Measurements from ENCODE around the gene SCO1. TPM values are rescaled to one million over a fixed set of nuclear protein-coding genes. Genes with fewer than 3 reads are reported as not detected.
A peak's percentile ranks its signal among the peaks of the same experiment; 100 is the strongest.

SCO1 gene
- total and polyA plus RNA-seq, 7 donors: 17.5 to 38.9 (median 28.6) TPM

DNA sequence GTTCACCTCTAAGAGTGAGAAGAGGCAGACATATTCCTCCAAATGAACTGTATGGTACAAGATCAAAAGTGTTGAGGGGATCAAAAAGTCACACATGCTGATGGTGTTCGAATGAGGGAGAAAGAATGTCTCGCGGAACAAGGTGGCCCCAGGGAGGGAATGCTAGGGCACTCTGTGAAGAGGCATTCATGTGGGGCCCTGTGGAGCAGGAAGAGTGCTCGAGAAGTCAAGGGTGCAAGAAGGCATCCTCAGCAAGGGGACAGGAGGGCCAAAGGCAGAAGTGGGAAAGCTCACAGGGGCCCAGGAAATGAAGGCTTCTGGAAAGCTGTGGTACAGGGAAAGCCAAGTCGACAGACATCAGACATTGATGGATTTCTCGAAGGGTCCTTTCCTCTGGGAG lies 34.1 kb downstream of the SCO1 start:
- intact Hi-C loops (cut with DNase I): no loop called here
- no peak for ATAC-seq
- 90 to 94% (median 92%) methylated on average over 6 of the region's 6 CpGs for WGBS, 3 donors
- TF ChIP-seq, protein P1, sequence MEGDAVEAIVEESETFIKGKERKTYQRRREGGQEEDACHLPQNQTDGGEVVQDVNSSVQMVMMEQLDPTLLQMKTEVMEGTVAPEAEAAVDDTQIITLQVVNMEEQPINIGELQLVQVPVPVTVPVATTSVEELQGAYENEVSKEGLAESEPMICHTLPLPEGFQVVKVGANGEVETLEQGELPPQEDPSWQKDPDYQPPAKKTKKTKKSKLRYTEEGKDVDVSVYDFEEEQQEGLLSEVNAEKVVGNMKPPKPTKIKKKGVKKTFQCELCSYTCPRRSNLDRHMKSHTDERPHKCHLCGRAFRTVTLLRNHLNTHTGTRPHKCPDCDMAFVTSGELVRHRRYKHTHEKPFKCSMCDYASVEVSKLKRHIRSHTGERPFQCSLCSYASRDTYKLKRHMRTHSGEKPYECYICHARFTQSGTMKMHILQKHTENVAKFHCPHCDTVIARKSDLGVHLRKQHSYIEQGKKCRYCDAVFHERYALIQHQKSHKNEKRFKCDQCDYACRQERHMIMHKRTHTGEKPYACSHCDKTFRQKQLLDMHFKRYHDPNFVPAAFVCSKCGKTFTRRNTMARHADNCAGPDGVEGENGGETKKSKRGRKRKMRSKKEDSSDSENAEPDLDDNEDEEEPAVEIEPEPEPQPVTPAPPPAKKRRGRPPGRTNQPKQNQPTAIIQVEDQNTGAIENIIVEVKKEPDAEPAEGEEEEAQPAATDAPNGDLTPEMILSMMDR (IDR thresholded peaks at IDR 0.05): no peak
- H3K9me3 ChIP-seq: no peaks in the 10 kb centered on the region
- no peak overlapping the region for H3K4me3 ChIP-seq
- peaks cover 0 to 21% of the 10 kb centered on the region in 2 donors for H3K36me3 ChIP-seq (ENCODE audit: insufficient read depth in 1 of 2, low read depth in 1 of 2)
- no peak for DNase-seq
- H3K4me1 ChIP-seq: no peaks in the 10 kb centered on the region
- no peaks in the 10 kb centered on the region for H3K27me3 ChIP-seq (ENCODE audit: insufficient read depth in 3 of 3, low read length in 2 of 3)
- H3K27ac ChIP-seq: no peak overlapping the region

DNA sequence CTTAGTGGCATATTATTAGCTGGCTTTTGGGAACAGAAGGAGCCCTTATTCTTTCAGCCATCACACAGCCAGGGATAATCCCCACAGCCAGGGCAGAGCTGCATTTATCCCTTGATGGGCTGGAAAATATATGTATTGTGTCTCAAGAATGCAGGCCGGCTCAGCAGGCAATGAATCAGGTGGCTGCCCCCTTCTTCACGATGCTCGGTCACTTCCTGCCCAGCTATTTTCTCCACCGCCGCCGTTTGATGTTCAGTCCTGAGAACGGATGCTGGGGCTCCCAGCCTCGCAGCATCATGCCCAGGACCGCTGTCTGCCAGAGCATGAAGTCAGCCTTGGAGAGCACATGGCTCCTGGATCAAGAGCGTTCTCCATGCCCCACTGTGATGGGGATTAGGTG lies 35.9 kb downstream of the SCO1 start:
- ATAC-seq (no peak), DNase-seq (no peak)
- TF ChIP-seq, protein P1 (IDR thresholded peaks at IDR 0.05): no peak
- Histone ChIP-seq H3K36me3 (ENCODE audit: insufficient read depth in 1 of 2, low read depth in 1 of 2) (peaks cover 0 to 15% of the 10 kb centered on the region in 2 donors), H3K27me3 (ENCODE audit: insufficient read depth in 3 of 3, low read length in 2 of 3) (no peaks in the 10 kb centered on the region), H3K4me3 (no peak overlapping the region), H3K27ac (no peak overlapping the region), H3K4me1 (no peaks in the 10 kb centered on the region), H3K9me3 (no peaks in the 10 kb centered on the region)
- intact Hi-C loops (cut with DNase I): no loop called here
- 36 to 47% (median 38%) methylated on average over 10 of the region's 10 CpGs for WGBS, 3 donors

DNA sequence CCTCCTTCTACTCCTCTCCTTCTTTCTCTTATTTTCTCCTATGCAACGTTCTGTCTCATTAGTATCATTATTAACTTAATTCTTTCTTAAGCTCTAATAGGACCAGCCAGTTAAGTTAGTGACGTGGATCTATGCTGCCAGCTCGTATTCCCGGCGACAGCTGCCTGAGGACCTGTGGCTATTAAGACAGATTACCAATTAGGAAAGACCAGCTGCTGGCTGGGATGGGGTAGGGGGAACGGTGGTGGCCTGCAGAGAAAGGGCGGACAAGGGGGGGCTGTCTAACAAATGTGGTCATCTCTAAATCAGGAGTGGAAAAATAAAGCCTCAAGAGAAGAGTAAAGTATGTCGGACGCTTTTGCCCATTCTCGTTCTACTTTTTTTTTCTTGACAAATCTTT lies 39.5 kb downstream of the SCO1 start:
- Histone ChIP-seq H3K36me3 (ENCODE audit: insufficient read depth in 1 of 2, low read depth in 1 of 2) (peaks cover 0 to 15% of the 10 kb centered on the region in 2 donors), H3K4me3 (no peak overlapping the region), H3K9me3 (no peaks in the 10 kb centered on the region), H3K27ac (no peak overlapping the region), H3K4me1 (no peaks in the 10 kb centered on the region), H3K27me3 (ENCODE audit: insufficient read depth in 3 of 3, low read length in 2 of 3) (no peaks in the 10 kb centered on the region)
- WGBS, 3 donors: 40 to 59% (median 48%) methylated on average over 10 of the region's 10 CpGs
- intact Hi-C loops (cut with DNase I): no loop called here
- TF ChIP-seq, protein P1 (IDR thresholded peaks at IDR 0.05): no peak
- ATAC-seq (peak in 1 of 4 donors; percentile 32), DNase-seq (no peak)

DNA sequence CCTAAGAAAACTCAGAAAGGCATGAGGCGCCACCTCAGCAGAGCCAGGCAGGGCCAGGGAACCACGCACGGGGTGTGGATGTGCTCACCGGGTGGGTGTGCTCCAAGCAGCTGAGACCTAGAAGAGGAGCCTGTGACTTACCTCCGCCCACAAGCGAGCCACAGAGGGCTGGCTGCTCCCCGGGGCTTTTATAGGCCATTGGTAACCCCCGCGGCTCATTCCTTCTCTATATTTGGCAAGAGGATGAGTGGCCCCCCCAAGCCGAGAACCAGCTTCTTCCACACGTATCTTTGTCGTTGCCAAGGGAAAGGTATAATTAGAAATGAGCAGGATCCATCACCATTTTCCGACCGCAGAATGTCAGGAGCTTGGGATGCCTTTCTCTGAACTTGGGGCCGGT lies 40.2 kb downstream of the SCO1 start, which contains the start of gene MYH3:
Gene MYH3 (minus strand): TSS at position 162 of the 400 bp plus-strand sequence. CDS start 2,245 bp downstream, outside the sequence.
- TF ChIP-seq, protein P1 (IDR thresholded peaks at IDR 0.05): no peak
- WGBS, 3 donors: 52 to 67% (median 56%) methylated on average over 15 of the region's 15 CpGs
- peaks cover 0 to 15% of the 10 kb centered on the region in 2 donors for H3K36me3 ChIP-seq (ENCODE audit: insufficient read depth in 1 of 2, low read depth in 1 of 2)
- DNase-seq (peak in 1 of 2 donors; percentile 20), ATAC-seq (peak in 3 of 4 donors; percentile 40 to 76 (median 45))
- H3K4me1 ChIP-seq: no peaks in the 10 kb centered on the region
- intact Hi-C loops (cut with DNase I): no loop called here
- no peaks in the 10 kb centered on the region for H3K9me3 ChIP-seq
- H3K27ac ChIP-seq: no peak within 1 kb of the TSS
- H3K27me3 ChIP-seq (ENCODE audit: insufficient read depth in 3 of 3, low read length in 2 of 3): no peaks in the 10 kb centered on the region
- no peak within 1 kb of the TSS for H3K4me3 ChIP-seq

DNA sequence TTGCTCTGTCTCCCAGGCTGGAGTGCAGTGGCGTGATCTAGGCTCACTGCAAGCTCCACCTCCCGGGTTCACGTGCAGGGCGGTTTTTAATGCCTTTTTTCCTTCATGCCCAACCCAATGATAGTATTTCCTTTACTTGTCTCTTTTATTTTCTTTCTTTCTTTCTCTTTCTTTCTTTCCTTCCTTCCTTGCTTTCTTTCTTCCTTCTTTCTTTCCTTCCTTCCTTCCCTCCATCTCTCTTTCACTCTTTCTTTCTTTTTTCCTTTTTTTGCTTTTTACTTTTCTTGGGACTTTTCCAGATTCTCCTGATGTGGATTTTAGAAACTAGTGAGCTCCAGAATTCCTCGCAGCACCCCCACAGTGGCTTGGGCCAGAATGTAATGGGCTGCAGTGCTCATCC lies 43.3 kb downstream of the SCO1 start:
- WGBS, 3 donors: 73 to 81% (median 81%) methylated on average over 5 of the region's 5 CpGs
- no peaks in the 10 kb centered on the region for H3K4me1 ChIP-seq
- ATAC-seq (no peak), DNase-seq (no peak)
- H3K27ac ChIP-seq: no peak overlapping the region
- peaks cover 0 to 17% of the 10 kb centered on the region in 2 donors for H3K36me3 ChIP-seq (ENCODE audit: insufficient read depth in 1 of 2, low read depth in 1 of 2)
- intact Hi-C loops (cut with DNase I): no loop called here
- H3K4me3 ChIP-seq: no peak overlapping the region
- H3K27me3 ChIP-seq (ENCODE audit: insufficient read depth in 3 of 3, low read length in 2 of 3): no peaks in the 10 kb centered on the region
- H3K9me3 ChIP-seq: no peaks in the 10 kb centered on the region
- TF ChIP-seq, protein P1 (IDR thresholded peaks at IDR 0.05): no peak

Data from psoas muscle (tissue), 8 donors.